Measurements from ENCODE around the gene RDH12. TPM values are rescaled to one million over a fixed set of nuclear protein-coding genes. Genes with fewer than 3 reads are reported as not detected.

The RDH12 gene
- polyA plus RNA-seq, 1 donor from 2014 or later, result not detected

DNA sequence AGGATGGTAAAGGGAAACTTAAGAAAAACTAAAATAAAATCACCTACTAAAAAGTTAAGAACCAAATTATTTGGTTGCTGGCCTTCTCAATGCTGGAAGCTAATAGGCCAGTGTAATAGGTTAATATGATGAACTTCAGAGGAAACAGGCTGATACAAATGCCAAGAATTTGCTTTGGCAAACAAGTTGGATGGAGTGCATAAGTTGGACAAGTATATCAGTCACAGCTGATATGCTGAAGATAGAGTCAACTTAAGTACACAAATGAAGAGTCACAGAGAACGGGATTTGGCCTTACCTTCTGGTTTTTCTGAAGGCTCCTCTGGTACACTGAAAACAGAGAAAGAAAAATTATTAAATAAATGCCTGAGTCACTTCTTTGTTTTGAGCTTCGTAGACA is 66.5 kb downstream of the RDH12 start:
- no peaks in the 10 kb centered on the region for H3K79me2 ChIP-seq (replicated peaks; ENCODE audit: insufficient read depth, low read length)

DNA sequence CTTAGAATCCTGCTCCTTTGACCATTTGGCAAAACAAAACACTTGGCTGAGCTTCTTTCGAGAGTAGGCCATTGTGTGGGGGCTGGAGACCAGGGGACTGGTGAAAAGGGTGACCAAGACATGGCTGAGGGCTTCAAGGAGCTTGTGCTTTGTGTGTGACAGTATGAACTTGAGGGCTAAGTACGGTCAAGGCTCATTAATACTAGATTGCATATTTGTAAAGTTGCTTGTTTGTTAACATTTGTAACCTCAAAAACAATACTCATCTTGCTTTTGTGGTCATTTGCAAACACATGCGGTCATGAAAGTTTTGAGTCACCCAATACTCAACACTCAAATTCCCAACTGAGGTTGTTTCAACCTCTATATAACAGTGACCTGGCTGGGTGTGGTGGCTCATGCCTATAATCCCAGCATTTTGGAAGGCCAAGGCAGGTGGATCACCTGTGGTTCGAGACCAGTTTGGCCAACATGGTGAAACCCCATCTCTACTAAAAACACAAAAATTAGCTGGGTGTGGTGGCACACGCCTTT is 72.2 kb downstream of the RDH12 start:
- Histone ChIP-seq H3K27ac (ENCODE audit: low read length) (no peak overlapping the region), H3K4me2 (ENCODE audit: low read length) (no peak overlapping the region), H3K79me2 (replicated peaks; ENCODE audit: insufficient read depth, low read length) (no peaks in the 10 kb centered on the region), H3K36me3 (ENCODE audit: insufficient read depth, low read length) (peaks cover 15% of the 10 kb centered on the region), H3K4me3 (ENCODE audit: low read length) (no peak overlapping the region), H2AFZ (ENCODE audit: low read depth, low read length) (no peak overlapping the region), H3K9me3 (ENCODE audit: low read length) (no peaks in the 10 kb centered on the region), H3K27me3 (ENCODE audit: insufficient read depth, low read depth, low read length) (no peaks in the 10 kb centered on the region), H3K9me2 (ENCODE audit: insufficient read depth, low read length) (no peaks in the 10 kb centered on the region), H4K20me1 (ENCODE audit: insufficient read depth) (no peaks in the 10 kb centered on the region), H3K9ac (ENCODE audit: low read length) (no peak overlapping the region), H3F3A (ENCODE audit: insufficient read depth, low read length, poor library complexity, severe bottlenecking) (no peaks in the 10 kb centered on the region)
- TF ChIP-seq EZH2 (IDR thresholded peaks at IDR 0.05; ENCODE audit: borderline replicate concordance, insufficient read depth, low read length, poor library complexity, severe bottlenecking) (no peak), MXI1 (conservative IDR thresholded peaks at IDR 0.05; ENCODE audit: poor library complexity, severe bottlenecking) (no peak), RAD21 (conservative IDR thresholded peaks at IDR 0.05) (no peak), POLR2AphosphoS5 (IDR thresholded peaks at IDR 0.05) (no peak), TAF1 (IDR thresholded peaks at IDR 0.05; ENCODE audit: low read depth) (no peak), EP300 (conservative IDR thresholded peaks at IDR 0.05; ENCODE audit: poor library complexity, severe bottlenecking) (no peak), SMC3 (conservative IDR thresholded peaks at IDR 0.05; ENCODE audit: poor library complexity) (no peak)
- TF ChIP-seq, protein P1, sequence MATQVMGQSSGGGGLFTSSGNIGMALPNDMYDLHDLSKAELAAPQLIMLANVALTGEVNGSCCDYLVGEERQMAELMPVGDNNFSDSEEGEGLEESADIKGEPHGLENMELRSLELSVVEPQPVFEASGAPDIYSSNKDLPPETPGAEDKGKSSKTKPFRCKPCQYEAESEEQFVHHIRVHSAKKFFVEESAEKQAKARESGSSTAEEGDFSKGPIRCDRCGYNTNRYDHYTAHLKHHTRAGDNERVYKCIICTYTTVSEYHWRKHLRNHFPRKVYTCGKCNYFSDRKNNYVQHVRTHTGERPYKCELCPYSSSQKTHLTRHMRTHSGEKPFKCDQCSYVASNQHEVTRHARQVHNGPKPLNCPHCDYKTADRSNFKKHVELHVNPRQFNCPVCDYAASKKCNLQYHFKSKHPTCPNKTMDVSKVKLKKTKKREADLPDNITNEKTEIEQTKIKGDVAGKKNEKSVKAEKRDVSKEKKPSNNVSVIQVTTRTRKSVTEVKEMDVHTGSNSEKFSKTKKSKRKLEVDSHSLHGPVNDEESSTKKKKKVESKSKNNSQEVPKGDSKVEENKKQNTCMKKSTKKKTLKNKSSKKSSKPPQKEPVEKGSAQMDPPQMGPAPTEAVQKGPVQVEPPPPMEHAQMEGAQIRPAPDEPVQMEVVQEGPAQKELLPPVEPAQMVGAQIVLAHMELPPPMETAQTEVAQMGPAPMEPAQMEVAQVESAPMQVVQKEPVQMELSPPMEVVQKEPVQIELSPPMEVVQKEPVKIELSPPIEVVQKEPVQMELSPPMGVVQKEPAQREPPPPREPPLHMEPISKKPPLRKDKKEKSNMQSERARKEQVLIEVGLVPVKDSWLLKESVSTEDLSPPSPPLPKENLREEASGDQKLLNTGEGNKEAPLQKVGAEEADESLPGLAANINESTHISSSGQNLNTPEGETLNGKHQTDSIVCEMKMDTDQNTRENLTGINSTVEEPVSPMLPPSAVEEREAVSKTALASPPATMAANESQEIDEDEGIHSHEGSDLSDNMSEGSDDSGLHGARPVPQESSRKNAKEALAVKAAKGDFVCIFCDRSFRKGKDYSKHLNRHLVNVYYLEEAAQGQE (IDR thresholded peaks at IDR 0.05; ENCODE audit: borderline replicate concordance), result no peak
- TF ChIP-seq, protein P2, sequence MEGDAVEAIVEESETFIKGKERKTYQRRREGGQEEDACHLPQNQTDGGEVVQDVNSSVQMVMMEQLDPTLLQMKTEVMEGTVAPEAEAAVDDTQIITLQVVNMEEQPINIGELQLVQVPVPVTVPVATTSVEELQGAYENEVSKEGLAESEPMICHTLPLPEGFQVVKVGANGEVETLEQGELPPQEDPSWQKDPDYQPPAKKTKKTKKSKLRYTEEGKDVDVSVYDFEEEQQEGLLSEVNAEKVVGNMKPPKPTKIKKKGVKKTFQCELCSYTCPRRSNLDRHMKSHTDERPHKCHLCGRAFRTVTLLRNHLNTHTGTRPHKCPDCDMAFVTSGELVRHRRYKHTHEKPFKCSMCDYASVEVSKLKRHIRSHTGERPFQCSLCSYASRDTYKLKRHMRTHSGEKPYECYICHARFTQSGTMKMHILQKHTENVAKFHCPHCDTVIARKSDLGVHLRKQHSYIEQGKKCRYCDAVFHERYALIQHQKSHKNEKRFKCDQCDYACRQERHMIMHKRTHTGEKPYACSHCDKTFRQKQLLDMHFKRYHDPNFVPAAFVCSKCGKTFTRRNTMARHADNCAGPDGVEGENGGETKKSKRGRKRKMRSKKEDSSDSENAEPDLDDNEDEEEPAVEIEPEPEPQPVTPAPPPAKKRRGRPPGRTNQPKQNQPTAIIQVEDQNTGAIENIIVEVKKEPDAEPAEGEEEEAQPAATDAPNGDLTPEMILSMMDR (IDR thresholded peaks at IDR 0.05; ENCODE audit: poor library complexity, severe bottlenecking), result no peak

More for the DNA sequence above, 66.5 kb downstream of the RDH12 start:
- no peaks in the 10 kb centered on the region for H3F3A ChIP-seq (ENCODE audit: insufficient read depth, low read length, poor library complexity, severe bottlenecking)
- no peak overlapping the region for H3K9ac ChIP-seq (ENCODE audit: low read length)
- H3K9me2 ChIP-seq (ENCODE audit: insufficient read depth, low read length), result no peaks in the 10 kb centered on the region
- H3K4me2 ChIP-seq (ENCODE audit: low read length), result no peak overlapping the region
- H4K20me1 ChIP-seq (ENCODE audit: insufficient read depth), result no peaks in the 10 kb centered on the region
- H2AFZ ChIP-seq (ENCODE audit: low read depth, low read length), result no peak overlapping the region
- TF ChIP-seq, protein P1 (IDR thresholded peaks at IDR 0.05; ENCODE audit: borderline replicate concordance), result no peak
- H3K27ac ChIP-seq (ENCODE audit: low read length), result no peak overlapping the region
- peaks cover 17% of the 10 kb centered on the region for H3K36me3 ChIP-seq (ENCODE audit: insufficient read depth, low read length)
- no peak overlapping the region for H3K4me3 ChIP-seq (ENCODE audit: low read length)
- no peaks in the 10 kb centered on the region for H3K27me3 ChIP-seq (ENCODE audit: insufficient read depth, low read depth, low read length)
- no peaks in the 10 kb centered on the region for H3K9me3 ChIP-seq (ENCODE audit: low read length)

Measured in neural cell (in vitro differentiated cells).